Measurements from ENCODE around the gene BRD9.

Gene BRD9

GRCh38 chr5:878125-878524, 14.5 kb downstream of the BRD9 start:
- no peak for FAIRE-seq

- FAIRE-seq, result no peak
Measured at GRCh38 chr5:876398-877365, 15.9 kb downstream of the BRD9 start.

DNA sequence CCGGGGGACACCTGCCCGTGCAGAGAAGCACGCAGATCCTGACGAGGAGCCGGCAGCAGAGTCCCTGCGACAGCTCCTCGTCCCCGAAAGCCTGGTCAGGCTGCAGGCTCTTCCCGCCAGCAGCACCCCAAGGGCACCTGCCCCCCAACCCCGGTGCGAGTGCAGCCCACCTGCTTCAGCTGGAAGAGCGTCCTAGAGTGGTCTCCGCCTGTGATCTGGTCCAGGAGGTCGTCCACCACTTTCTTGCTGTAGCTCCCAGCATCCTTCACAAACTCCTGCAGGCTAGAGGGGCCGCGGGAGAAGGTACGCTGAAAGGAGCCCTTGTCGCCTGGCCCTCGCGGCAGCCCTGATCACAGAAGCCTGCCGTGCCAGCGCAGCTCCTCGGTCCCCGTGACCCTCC, 16.7 kb downstream of the BRD9 start:
- no peak for FAIRE-seq

DNA sequence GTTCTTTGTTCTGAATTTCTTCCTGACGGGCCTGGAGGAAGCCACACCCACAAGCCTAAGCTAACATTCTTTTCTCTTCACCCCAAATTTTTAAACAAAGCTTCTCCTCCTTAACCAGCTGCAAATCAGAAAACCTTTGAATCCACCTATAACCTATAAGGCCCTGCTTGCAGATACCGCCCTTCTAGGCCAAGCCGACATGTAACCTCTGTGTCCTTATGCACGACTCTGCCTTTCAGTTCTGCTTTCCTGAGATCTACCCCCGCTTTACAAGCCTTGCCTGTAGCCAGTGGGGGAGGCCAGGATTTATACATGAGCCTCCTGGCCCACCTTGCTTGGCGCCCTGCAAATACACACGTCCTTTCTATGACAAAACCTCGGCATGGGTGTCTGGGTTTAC, 19.3 kb downstream of the BRD9 start:
- no peak for FAIRE-seq

- FAIRE-seq, result no peak
Measured at GRCh38 chr5:872301-872700, 20.3 kb downstream of the BRD9 start.

DNA sequence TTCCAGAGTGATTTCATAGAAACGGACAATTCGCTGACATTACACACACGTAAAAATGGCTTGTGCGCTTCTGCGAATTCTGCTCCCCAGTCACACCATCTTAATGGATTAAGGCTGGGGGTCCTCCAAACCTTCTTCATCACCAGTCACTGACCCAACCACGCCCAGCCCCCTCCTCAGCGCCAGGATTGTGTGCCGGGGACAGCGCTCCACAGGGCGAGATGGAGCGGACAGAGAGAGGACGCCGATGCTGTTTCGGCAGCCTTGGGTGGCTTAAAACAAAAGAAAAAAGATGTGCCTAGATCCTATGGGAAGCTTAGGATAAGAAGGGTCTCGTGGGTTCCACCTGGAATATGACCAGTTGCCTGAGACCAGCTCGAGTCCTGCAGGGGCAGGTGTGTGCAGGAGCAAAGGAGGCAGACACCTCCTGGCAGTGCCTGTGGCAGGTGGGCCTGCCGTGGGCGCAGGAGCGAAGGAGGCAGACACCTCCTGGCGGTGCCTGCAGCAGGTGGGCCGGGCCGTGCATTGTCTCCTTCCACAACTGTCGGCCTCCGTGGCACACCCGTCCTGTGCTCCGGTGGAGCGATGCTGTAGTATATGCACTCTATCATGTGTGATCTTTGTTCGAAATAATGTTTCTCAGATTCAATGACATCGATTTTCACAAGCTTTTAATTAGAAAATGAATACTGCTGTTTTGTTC, 20.9 kb downstream of the BRD9 start:
- no peak for FAIRE-seq

- FAIRE-seq, result no peak
Measured at GRCh38 chr5:870956-871355, 21.6 kb downstream of the BRD9 start.

DNA sequence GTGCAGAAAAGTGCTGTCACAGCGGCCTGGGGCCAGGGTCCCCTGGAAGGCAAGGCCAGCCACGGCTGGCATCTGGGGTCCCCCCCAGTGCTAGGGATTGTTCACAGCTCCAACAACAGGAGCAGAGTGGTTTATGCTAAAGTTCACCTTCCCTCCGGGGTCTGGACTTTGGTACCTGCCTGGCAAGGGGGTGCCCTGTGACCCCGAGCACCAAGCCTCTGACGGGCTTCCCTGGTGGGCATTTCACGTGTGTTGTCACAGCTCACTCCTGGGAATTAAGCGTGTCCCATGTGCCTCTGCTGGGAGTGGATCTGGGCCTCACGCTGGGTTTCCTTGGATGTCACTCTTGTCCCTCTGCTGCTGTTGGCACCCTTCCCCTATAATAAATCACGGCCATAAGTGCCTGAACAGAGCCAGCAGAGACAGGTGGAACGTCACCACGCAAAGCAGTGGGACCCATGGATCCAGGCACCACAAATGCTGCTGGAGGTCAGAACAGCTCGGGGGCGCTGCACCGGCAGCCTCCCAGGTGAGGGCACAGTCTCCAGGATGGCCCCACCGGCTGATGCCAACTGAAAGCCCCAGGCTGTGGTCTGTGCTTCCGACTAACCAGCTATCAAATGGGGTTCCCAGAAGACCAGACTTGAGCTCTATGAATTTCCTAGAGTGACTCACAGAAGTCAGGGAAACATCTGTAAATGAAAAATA, 24.0 kb downstream of the BRD9 start:
- FAIRE-seq, result no peak

DNA sequence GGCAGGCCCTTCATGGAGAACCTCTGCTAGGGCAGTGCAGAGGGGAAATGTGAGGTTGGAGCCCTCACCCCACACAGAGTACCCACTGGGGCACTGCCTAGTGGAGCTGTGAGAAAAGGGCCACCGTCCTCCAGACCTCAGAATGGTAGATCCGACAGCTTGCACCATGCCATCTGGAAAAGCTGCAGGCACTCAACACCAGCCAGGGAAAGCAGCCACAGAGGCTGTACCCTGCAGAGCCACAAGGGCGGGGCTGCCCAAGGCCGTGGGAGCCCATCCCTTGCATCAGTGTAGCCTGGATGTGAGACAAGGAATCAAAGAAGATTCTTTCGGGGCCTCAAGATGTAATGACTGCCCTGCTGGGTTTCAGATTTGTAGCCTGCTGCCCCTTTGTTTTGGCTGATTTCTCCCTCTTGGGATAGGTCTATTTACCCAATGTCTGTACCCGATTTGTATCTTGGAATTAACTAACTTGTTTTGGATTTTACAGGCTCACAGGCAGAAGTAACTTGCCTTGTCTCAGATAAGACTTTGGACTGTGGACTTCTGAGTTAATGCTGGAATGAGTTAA, 25.2 kb downstream of the BRD9 start:
- no peak for FAIRE-seq

GRCh38 chr5:865771-866170, 26.8 kb downstream of the BRD9 start:
- no peak for FAIRE-seq

DNA sequence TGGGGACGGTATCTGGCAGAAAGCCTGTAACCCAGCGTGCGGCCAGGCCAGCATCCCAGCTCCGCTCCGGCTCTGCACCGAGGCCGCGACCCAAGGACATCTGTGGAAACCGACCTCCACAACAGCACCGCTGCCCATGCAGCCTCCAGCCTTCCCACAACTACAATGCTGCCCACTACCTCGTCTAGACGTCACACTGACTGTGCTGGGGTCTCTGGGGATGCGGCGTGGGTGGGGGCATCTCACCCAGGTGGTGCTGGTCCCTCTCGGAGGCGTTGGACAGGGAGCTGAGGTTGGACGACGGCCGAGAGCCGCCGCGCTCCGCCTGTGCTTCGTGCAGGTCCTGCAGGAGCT, 27.5 kb downstream of the BRD9 start:
- FAIRE-seq, result no peak

DNA sequence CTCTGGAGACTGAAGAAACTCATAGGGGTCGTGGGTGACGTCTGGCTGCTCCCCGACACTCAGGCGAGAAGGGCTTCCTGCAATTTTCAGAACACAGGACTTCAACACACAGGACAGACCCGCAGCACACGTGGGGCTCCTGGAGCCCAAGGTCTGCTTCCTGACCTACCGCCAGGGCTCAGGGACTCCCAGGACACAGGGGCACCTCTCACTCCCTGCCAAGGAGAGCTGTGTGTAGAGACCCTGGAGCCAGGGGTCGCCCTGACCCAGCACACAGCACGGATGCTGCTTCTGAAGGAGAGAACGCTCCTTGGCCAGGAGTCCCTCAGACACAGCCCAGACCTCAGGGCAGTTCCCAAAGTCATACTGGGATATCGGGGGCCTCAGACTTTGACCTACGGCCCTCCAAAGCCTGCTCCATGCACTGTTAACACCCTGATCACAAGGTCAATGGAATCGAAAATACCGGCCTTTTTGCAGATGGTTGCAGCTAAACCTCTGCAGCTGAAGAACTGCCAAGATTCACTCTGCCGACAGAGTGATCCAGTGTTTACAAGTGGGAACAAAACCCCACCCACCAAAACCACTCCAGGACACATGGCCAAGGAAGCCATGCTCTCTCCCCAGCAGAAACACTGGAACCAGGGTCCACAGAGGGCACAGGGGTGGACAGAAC, 28.0 kb downstream of the BRD9 start:
- no peak for FAIRE-seq

DNA sequence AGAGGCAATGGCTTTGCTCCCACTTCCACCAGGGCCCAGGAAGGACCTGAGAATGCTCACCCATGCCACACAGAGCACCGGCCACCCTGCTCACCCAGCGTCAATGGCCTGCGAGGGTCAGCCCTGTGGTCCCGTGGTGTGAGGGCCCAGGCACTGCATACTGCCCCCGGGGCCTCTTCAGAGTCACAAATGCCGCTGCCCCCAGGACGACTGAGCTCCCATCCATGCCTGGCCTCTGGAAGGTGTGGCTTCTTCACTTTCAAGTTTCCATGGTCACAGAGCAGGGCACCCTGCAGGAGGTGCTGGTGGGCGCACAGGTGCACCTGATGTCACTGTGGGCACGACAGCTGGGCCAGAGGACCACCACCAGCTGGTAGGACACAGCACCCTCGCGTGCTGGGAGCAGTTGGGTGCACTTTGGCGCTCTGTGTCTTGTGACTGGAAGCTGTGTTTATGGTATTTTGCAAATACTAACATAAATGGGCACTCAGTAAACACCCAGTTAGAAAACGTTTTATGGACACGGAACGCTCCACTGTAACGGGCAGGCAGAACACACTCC, 29.3 kb downstream of the BRD9 start:
- FAIRE-seq, result no peak

- no peak for FAIRE-seq
Measured at GRCh38 chr5:862367-863243, 30.0 kb downstream of the BRD9 start.

GRCh38 chr5:861442-862366, 30.9 kb downstream of the BRD9 start:
- FAIRE-seq, result no peak

DNA sequence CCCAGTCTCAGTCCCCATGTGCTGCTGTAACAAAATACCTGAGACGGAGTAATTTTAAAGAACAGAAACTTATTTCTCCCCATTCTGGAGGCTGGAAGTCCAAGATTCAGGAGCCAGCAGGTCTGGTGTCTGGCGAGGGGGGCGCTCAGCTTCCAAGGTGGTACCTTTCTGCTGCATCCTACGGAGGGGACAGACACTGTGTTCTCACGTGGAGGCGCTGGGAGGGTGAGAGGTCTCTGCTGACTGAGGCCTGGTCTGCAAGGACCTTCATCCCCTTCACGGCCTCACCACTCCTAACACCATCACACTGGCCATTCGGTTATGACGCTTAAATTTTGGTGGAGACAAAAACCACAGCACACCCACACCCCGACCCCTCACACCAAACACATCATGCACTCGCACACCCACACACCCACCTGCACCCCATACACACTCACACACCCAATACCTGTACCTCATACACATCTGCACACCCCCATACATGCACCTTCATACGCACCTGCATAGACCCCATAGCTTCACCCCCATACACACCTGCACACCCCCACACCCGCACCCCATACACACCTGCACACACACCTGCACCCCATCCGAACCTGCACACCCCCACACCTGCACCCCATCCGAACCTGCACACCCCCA, 32.0 kb downstream of the BRD9 start:
- FAIRE-seq, result no peak

- no peak for FAIRE-seq
Measured at GRCh38 chr5:859798-860296, 32.8 kb downstream of the BRD9 start.

DNA sequence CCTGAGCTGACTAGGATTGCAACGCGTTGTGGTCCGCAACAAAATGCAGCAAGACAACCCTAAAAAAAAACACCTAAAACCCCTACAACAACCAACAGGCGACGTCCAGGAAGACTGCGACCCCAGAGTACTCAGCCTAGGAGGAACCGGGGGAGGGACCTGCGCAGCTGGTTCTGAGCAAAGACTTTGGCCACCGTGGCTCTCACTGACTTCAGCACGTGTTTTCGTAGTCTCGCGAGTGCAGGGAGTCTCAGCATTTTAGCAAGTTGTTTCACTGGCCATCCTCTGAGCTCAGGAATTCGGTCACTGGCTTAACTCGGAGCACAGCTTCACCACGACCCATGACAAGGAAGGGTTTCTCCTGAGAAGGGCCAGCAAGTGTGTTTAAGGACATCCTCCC, 33.2 kb downstream of the BRD9 start:
- no peak for FAIRE-seq

- FAIRE-seq, result no peak
Measured at GRCh38 chr5:858726-859125, 33.9 kb downstream of the BRD9 start.
